Measurements from ENCODE around the gene ZNF277.
"Not testable (repeated sequence)": the region's sequence is repeated elsewhere in the genome, so short reads cannot be mapped to it uniquely, and the experiment has no call there.

The ZNF277 gene

DNA sequence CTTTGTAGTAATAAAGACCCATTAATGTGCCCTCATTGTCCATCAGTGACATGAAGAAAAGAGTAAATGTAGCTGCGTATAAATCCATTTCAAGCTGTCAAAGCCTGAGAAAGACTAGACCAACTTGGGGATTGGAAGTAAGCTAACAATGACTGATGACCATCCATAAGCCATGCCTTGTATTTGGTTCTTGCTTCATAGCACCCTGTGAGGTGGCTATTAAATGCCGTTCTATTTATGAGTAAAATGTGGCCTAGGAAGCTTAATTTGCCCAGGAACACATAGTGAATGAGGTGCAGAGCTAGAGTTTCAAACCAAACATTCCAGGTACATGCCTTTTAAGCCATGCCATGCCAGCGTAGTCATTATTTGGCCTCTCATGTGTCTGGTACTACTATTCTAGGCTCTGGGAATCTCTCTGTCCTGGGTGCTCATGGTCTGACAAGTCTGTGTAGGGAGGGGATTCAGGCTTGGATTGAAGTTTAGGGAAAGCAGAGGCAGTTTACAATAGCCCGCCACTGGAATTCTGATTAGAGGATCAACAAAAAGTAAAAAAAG is 92.1 kb downstream of the ZNF277 start:
- DNase-seq = no peak

DNA sequence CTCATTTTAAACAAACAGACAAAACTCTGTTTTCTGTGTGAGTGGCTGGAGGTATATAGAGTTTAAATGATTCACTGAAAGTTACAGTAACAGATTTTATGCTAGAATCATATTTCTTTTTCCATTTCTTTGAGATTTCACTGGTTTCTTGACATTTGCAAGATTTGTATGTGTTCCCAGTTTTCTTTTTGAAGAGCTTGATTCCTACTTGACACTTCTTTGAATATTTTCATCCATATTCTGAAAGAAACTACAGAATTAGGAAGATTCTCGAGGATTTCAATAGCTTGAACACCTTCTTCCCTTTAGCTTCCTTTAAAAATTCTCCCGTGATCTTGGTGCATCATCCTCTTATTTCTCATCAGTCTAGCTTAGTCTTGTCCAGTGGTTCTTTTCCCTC is 93.6 kb downstream of the ZNF277 start:
- no peak for DNase-seq

DNA sequence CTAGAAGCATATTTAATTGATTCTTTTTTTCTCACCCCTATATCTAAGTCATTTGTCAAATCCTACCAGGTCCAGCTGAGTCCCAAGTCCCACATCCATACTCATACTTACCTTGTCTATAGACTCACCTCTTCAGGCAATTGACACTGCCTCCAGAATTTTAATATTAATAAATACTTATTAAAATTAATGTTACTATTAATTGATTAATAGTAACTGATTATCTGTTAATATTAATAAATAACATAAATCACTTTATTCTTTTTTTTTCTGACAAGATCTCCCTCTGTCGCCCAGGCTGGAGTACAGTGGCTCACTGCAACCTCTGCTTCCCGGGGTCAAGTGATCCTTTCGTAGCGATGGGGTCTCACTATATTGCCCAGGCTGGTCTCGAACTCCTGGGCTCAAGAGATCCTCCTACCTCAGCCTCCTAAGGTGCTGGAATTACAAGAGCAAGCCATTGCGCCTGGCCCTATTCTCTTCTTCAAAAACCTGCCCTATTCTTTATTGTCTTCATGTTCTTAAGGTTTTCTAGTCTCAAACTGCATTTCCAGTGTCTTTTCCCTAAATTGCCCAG is 94.4 kb downstream of the ZNF277 start:
- no peak for DNase-seq

DNA sequence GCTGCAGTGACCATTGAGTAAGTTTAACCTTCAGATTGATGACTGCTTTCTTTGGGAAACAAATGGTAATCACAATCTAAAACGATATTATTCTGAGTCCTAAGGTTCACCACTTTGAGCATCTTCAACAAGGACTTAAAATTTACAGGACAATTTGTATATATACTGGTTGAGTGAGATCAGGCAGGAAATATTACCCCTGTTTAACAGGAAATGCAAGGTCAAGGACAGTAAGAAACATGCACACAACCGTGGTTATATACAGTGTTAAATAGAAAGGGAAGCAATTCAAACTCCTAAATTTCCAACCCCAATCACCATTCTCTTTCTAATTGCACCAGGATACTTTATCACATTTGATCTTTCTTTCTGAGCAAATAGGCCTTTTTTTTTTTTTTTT is 96.1 kb downstream of the ZNF277 start:
- DNase-seq = no peak

DNA sequence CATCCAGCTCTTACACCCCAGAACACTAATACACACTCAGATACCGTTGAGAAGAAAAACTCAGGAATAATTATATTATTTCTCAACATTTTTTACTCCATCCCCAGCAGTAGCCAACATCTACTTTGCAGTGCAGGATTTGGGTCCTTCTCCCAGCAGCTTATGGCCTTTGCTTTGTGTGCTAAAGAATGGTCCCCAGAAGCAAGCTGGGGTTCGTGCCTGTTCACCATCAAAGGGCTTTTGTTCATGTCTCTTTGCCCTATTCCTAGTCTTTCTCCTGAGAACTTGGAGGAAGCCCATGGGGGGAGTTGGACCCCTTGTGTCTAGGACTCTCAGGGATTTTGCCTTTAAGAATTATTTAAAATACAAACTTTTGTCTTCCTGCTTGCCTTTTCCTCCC is 100.4 kb downstream of the ZNF277 start:
- DNase-seq = no peak

DNA sequence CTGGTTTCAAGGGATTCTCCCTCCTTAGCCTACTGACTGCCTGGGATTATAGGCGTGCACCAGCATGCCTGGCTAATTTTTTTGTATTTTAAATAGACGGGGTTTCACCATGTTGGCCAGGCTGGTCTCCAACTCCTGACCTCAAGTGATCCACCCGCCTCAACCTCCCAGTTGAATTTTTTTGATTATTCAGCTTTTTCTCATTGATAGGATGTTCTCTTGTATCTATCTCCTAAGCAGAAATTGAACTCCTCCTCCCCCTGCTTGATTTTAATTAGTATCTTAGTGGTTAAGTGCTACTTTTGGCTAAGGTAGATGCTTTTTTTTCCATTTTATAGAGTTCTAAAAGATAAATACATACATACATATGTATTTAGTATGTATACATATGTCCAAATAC is 101.0 kb downstream of the ZNF277 start:
- DNase-seq = no peak

DNA sequence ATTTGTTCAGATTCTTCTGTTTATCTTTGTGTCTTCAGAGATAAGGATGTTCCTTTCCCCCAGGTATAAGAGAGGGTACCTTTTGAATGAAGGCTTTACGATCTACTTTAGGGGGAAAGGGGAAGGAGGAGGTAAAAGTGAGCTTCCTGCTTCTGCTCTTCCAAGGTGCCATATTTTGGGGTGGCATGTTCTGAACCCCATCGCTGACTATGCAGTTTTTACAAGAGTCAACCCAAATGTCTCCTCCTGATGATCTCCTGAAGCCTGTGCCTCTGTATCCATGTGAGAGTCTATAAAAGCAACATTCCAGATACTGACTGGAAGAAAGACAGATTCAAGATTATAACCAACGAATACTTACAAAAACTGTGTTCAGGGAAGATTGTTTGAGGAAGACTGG is 102.5 kb downstream of the ZNF277 start:
- DNase-seq = no peak

DNA sequence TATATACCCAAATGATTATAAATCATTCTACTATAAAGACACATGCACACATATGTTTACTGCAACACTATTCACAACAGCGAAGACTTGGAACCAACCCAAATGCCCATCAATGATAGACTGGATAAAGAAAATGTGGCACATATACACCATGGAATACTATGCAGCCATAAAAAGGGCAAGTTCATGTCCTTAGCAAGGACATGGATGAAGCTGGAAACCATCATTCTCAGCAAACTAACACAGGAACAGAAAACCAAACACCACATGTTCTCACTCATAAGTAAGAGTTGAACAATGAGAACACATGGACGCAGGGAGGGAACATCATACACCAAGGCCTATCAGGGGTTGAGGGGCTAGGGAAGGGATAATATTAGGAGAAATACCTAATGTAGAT is 110.3 kb downstream of the ZNF277 start:
- not testable (repeated sequence) for DNase-seq

DNA sequence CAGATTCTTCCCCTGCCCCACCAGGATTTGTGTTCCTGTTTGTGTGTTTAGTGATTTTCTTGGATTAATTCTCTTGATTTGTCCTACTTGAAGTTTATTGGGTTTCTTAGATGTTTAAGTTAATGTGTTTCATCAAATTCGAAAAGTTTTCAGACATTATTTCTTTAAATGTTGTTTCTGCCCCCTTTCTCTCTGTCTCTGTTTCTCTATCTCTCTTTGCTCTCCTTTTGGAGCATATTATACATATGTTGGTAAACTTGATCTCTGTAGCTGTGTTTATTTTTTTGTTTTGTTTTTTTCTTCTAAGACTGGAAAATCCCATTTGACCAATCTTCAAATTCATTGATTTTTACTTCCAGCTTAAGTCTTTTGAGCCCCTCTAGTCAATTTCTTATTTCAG is 115.6 kb downstream of the ZNF277 start:
- no peak for DNase-seq

DNA sequence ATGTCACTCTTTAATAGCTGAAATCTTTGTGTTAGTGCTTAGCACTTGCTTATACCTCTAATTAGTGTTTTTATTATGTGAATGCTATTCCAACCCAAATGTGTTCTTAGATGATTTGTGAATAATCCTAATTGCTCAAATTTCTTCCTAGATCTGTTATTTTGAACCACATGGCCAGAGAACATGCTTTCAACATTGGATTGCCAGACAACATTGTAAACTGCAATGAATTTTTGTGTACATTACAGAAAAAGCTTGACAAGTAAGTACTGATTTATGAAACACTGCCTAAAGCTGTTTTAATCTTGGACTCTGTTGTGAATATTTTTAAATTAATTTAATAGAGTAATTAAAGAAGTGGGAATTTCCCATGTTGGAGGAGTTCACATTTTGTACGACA is 121.1 kb downstream of the ZNF277 start:
- no peak for DNase-seq

DNA sequence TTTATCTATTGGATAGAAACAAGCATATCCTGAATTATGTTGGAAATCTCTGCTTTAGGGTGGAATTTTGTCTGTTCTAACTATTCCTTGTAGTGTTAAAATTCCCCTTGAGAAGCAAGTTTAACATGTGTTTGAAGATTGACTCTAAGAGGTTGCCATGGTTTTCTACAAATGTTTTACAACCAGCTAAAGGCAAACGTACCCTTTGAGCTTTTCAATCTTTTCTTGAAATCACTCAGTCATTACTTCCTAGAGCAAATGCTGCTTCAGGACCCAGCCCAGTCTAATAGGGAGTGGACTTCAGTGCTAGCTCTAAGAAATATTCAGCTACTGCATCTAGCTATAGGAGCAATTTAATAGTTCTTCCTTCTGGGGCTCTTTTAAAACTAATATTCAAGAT is 125.0 kb downstream of the ZNF277 start:
- no peak for DNase-seq

DNA sequence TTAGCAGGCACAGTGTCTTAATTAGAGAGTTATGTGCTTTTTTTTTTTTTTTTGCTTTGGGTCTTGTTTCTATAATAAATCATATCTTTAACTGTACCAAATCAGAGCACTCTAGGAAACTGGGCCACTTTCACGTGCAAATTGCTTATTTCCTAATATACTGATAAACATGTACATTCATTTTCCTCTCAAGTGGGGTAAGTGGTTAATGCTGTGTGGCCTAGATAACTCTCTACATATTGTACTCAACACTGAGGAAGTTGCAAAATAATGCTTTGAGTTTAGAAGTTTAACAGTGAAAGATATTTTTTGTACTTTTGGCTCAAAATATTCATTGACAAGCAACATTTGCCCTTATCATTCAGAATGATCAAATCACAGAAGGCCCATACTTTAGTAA is 127.9 kb downstream of the ZNF277 start:
- DNase-seq = no peak

DNA sequence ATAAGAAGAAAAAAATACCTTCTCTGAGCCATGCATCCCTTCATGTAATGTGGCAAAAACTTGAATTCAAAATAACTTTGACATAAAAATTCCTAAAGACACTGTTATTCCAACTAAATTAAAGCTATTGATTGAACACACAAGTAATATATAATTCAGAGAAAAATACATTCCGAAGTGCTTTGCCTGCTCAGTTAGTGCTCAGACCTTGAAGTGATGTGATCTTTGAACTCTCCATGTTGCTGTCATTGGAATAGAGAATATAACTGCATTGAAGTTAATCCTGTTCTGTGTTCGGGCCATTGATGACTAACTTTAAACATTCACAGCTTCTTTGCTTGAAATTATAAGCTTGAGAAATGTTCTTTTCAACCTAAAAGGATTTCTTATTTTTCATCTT is 129.8 kb downstream of the ZNF277 start:
- no peak for DNase-seq

DNA sequence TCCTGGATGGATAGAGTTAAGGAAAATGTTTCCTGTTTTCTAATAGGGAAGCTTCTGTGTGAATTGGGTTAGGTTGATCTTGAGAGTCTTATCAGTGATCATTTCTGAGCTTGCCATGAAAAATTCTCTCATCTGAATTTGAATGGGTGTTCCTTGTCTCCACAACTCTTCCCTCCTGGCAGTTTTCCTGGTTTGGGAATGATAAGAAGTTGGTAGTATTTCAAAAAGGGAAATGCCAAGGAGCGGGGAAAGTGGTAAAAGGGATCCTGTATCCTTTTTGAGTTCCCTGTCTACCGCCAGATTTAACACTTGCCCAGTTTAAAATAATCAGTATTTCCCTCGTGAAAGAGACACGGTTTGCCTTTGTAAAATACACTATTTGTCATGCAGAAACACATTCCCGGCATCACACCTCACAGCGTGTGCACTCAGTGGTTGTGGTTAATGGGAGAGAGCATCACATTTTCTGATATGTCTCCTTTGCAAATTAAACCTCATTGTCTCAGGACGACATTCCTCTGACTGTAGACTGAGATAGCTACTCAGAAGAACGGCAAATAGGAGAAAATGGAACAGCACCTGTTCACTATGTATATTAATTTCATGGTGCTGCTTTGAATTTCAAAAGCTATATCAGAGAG is 130.6 kb downstream of the ZNF277 start:
- no peak for DNase-seq

DNA sequence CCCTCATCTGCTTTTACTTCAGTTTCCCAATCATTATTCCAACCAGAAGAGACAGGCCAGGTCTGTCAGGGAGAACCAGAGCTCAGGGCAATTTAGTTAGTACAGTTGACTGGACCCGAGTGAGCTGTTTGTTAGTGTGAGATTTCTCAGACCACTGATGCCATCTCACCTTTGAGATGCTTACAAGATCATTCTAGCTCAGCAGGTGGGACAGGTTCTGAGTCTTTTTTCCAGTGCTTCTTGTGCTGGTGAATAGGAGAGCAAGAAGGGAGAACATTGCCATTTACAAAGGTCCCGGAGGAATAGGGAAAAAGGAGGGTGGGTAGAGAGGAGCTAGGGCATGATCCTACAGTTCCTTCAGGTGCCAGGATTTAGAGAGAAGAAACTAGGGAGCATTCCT is 131.4 kb downstream of the ZNF277 start:
- no peak for DNase-seq

DNA sequence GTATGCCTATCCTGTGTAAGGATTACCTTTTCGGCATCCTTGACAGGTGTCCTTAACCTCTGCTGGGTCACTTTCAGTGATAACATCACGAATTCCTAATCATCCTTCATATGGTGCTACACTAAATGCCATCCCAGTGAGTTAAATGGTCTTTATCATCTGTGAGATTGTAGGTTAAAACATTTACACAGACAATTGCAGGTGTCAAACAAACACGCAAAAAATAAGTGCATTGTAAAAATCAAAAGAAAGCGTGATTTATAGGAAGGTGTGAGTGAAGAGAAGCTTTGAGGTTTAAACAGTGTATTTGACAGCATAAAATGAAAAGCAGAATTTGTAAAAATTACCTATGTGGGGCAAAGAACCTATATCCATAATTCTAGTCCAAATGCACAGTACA is 132.3 kb downstream of the ZNF277 start:
- no peak for DNase-seq

DNA sequence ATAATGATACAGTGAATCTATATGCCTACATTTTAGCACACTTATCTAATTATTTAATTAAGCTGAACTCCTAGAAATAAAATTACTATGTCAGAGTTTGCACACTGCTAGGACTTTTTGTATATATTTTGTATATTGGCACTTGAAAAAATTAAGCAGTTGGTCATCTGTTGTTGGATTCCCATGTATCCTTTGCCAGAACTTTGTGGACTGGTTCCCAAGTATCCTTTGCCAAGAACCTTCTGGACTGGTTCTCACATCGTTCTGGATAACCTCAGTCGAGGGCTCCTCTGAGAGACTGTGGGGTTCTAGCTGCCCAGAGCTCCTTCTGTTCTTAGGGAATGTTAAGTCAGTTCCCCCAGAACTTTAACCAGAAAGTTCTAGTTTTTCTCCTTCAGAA is 135.0 kb downstream of the ZNF277 start:
- DNase-seq = no peak

DNA sequence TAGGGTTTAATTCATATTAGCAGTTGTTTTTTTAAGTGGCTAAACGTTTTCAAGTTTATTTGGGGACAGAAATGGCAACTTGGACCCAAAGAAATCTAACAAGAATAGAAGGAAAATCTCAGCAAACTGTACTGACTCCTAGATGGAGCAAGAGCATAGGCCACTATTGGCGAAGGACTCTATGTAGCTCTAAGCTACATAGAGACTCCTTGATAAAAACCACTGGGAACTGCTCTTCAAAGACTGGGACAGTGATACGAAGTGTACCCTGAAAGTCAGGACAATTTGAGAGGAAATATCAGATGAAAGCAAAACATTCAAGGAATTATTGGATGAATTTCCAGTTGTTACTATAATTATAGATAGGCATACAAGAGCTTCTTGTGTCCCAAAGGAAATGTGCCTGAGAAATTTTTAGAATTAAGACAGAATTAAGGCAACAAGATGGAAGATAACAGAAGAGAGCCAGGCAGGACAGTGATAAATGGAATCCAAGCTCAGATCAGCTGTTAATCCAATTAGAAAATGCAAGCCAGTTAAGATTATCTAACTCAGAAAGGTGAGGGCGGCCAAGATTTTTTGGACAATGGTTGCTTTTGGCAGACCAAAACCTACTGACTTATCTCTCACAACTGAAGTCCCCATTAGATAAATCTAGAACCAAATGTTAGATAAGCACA is 140.0 kb downstream of the ZNF277 start:
- DNase-seq = no peak

DNA sequence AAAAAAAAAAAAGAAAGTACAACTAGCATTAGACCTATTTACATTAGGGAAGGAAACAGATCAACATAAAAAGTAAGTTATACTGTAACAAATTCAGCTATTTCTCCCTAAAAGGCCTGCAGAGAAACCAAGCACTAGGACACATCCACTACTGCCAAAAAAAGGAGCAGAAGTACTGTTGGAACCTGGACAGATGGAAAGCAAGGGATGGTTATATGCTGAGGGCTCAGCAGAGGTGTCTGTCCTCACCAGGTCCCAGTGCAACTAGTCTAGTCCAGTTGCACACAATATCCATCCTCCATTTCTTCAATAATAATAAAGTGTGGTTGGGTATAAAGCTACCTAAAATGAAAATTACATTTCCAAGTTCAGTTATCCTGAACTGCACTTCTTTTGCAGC is 140.6 kb downstream of the ZNF277 start:
- no peak for DNase-seq

DNA sequence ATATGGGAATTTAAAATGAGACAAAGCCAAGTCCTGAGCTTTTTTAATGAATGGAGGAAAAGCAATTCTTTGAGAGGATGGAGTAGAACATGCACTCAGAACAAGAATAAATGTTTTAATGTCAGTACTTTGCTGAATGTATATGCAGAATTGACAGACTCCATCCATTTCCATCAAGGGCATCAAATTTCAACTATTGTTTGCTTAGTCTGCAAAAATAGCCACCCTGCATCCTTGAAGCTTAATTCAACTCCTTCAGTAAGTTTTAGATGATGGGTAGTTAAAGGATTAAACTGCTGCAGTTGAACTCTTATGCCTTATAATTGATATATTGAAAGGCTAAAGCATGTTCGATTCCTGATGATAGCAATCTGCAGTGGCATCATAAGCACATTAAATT is 144.1 kb downstream of the ZNF277 start:
- DNase-seq = no peak

DNA sequence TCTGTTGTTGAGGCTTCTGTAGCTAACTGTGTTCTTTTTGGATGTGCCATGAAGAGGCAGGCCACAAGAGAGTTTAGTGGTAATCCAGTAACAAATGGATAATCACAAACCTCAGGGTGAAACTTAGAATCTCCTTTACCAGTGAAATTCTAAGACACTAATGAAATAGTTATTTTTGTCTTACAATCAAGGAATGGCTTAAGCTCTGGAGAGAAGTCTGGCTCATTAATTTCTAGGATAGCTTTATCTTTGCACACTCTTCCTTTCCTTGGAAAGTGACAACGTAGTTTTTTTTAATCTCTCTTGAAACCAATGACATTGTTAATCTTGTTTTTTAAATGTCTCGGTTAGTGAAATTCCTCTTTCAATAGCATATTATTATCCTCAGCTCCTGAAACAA is 150.1 kb downstream of the ZNF277 start:
- DNase-seq = no peak

DNA sequence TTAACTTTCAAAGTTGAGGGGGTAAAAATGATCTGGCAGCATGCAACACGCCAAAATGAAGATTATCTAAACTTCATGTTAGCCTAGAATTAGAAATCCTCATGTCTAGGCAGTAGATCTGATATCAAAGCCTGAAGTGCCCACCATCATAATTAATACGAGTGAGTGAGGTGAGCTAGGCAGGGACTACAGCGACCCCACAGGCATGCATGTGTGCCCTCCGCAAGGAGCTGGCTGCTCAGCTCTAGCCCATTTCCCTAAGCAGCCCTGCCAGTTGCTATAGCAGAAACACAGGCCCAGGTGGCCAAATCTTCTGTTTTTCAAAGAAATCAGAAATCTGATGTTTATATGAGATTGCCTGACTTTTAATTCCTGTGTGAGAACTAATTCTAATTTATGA is 150.6 kb downstream of the ZNF277 start:
- DNase-seq = no peak

DNA sequence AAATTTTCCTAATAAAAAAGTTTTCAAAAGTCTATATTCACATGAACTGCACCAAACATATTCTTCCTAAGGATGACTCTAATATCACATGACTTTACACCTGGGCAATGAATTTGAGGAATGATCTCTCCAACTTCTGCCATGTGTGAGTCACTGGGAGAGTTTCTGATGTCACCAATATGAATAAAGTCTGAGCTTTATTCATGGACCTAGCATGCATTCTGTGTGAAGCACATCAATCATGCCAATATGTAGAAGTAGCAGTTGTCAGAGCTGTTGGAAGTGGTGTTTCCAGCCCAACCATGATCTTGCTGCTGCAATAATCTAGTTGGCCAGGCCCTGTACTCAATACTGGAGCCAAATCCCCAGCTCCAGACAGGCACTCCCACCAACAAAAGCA is 152.0 kb downstream of the ZNF277 start:
- no peak for DNase-seq

DNA sequence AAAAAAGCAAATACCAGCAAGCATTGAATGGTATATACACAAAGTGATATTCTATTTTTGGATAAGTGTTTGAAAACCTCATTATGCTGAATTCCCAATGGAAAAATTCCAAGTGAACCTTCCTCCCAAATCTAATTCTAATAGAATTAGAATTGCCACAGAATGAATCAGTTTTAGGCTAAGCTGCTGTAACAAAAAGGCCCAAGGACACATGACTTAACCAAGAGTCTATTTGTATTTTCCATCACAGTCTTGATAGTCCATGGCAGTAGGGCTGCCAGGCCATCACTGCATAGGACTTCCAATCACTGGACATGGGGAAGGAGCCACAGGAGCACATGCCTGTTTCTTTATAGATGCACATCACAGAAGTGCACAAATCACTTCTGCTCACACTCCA is 152.6 kb downstream of the ZNF277 start:
- no peak for DNase-seq

DNA sequence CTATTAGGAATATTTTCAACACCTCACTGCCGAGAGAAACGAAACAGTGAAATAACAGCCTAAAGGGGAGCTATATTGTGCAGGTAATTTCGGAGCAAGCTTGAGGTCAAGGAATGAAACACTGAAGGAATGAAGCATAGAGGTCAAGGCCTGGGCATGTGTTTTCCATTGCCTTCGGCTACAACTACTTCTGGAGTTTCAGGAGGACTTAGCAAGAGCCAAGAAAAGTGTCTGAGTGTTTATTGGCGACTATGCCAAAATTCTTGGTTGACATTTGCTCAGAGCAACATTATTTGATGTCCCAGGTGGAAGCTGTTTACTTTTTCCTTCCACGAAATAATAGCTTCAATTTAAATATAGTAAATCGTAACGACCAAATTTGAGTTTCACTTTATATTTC is 154.2 kb downstream of the ZNF277 start:
- DNase-seq = no peak

All from activated CD8-positive, alpha-beta memory T cell treated with anti-CD3 and anti-CD28 coated beads for 24 hours (primary cell).